GM18519 (cell line): Measurements from ENCODE around the gene TRIM69.
"Not testable (repeated sequence)": the region's sequence is repeated elsewhere in the genome, so short reads cannot be mapped to it uniquely, and the experiment has no call there.

Experiments
- ATAC-seq: cut with Tn5 transposase; IDR thresholded peaks from one replicate; pipeline ENCODE4 v1.9.1; 2021; ENCODE audit warnings: mild to moderate bottlenecking, moderate library complexity; ENCODE audit not compliant: unreplicated experiment, low FRiP score

Gene TRIM69

GRCh38 chr15:44715797-44716334 lies 20.5 kb upstream of the TRIM69 start:
- no peak for ATAC-seq

GRCh38 chr15:44716983-44717602 lies 19.2 kb upstream of the TRIM69 start:
- no peak for ATAC-seq

- no peak for ATAC-seq
These were observed 18.0 kb upstream of the TRIM69 start for GRCh38 chr15:44718180-44718926.

GRCh38 chr15:44718927-44719292 lies 17.4 kb upstream of the TRIM69 start:
- ATAC-seq, result no peak

- peak; percentile 35 for ATAC-seq
These were observed 16.9 kb upstream of the TRIM69 start for GRCh38 chr15:44719293-44719999.

GRCh38 chr15:44720000-44720435 lies 16.3 kb upstream of the TRIM69 start:
- not testable (repeated sequence) for ATAC-seq

- no peak for ATAC-seq
These were observed 15.7 kb upstream of the TRIM69 start for GRCh38 chr15:44720460-44721176.

- ATAC-seq, result no peak
These were observed 14.3 kb upstream of the TRIM69 start for GRCh38 chr15:44722011-44722410.

- ATAC-seq, result no peak
These were observed 10.2 kb upstream of the TRIM69 start for GRCh38 chr15:44726136-44726535.

- peak; percentile 32 for ATAC-seq
These were observed 9.5 kb upstream of the TRIM69 start for GRCh38 chr15:44726568-44727484.

- no peak for ATAC-seq
These were observed 8.7 kb upstream of the TRIM69 start for GRCh38 chr15:44727485-44728231.

GRCh38 chr15:44728232-44728575 lies 8.1 kb upstream of the TRIM69 start:
- ATAC-seq, result not testable (repeated sequence)

GRCh38 chr15:44728576-44729407 lies 7.5 kb upstream of the TRIM69 start:
- peak; percentile 73 for ATAC-seq

GRCh38 chr15:44729408-44730127 lies 6.8 kb upstream of the TRIM69 start:
- no peak for ATAC-seq

- no peak for ATAC-seq
These were observed 1.4 kb upstream of the TRIM69 start for GRCh38 chr15:44734839-44735481.

- no peak for ATAC-seq
These were observed 697 bp upstream of the TRIM69 start for GRCh38 chr15:44735482-44736180.
